ENCODE measurements around the gene CAMTA1.

- no peak for TF ChIP-seq CTCF (optimal IDR thresholded peaks at IDR 0.05 in 1 of 3, IDR thresholded peaks at IDR 0.05 in 1 of 3, conservative IDR thresholded peaks at IDR 0.05 in 1 of 3; ENCODE audit: extremely low read depth in 1 of 3, insufficient read depth in 2 of 3, low read length in 3 of 3)
- no peak for TF ChIP-seq EZH2 (IDR thresholded peaks at IDR 0.05; ENCODE audit: low read length)
Measured at GRCh38 chr1:6918186-6918924, 133.1 kb downstream of the CAMTA1 start.

Data from keratinocyte (primary cell).